GM20000 (cell line): ENCODE results near the gene CCL3.

Experiments used
- DNase-seq: peaks from one replicate; pipeline ENCODE4 v3.0.0; 2012; ENCODE audit warnings: low spot score
- CTCF ChIP-seq: IDR thresholded peaks from 2 replicates; pipeline ENCODE4 v1.5.1; 2012; ENCODE audit warnings: mild to moderate bottlenecking, control low read depth; ENCODE audit errors: extremely low read depth, missing control alignments

The CCL3 gene

GRCh38 chr17:36055921-36056520 lies 33.9 kb downstream of the CCL3 start:
- DNase-seq, result no peak
- no peak for TF ChIP-seq CTCF

- TF ChIP-seq CTCF, result no peak
Measured at GRCh38 chr17:36055171-36055570, 34.8 kb downstream of the CCL3 start.

GRCh38 chr17:36049643-36050042 lies 40.3 kb downstream of the CCL3 start:
- TF ChIP-seq CTCF, result no peak
- no peak for DNase-seq

More at GRCh38 chr17:36055171-36055570, 34.8 kb downstream of the CCL3 start:
- DNase-seq, result no peak

- no peak for TF ChIP-seq CTCF
- no peak for DNase-seq
Measured at GRCh38 chr17:36048066-36048465, 41.9 kb downstream of the CCL3 start.
